Endodermal cell (in vitro differentiated cells): Measurements from ENCODE around the gene MEPE. TPM values are rescaled to one million over a fixed set of nuclear protein-coding genes. Genes with fewer than 3 reads are reported as not detected.

Experiments used
- DNase-seq: peaks from one replicate; pipeline ENCODE4 v3.0.0-alpha.2; 2017
- H3K27ac ChIP-seq: 2 replicates; pipeline ENCODE4 v1.5.1; 2013; ENCODE audit warnings: mild to moderate bottlenecking, low read depth, low read length, moderate library complexity
- H3K27me3 ChIP-seq: 2 replicates; pipeline ENCODE4 v1.6.1; 2013; ENCODE audit warnings: mild to moderate bottlenecking, low read length, moderate library complexity; ENCODE audit not compliant: insufficient read depth, control insufficient read depth, poor library complexity, severe bottlenecking
- H3K36me3 ChIP-seq: 2 replicates; pipeline ENCODE4 v1.7.0; 2013; ENCODE audit warnings: mild to moderate bottlenecking, low read length, moderate library complexity; ENCODE audit not compliant: control insufficient read depth, insufficient read depth
- H3K4me1 ChIP-seq: one replicate; pipeline ENCODE4 v1.7.0; 2013; ENCODE audit warnings: low read length; ENCODE audit not compliant: control insufficient read depth, insufficient read depth
- H3K4me3 ChIP-seq: 2 replicates; pipeline ENCODE4 v1.5.1; 2013; ENCODE audit warnings: mild to moderate bottlenecking, low read length, moderate library complexity
- H3K9ac ChIP-seq: 2 replicates; pipeline ENCODE4 v1.6.1; 2013; ENCODE audit warnings: mild to moderate bottlenecking, low read length, moderate library complexity; ENCODE audit not compliant: poor library complexity, severe bottlenecking; ENCODE audit errors: extremely low read depth
- H3K9me3 ChIP-seq: 2 replicates; pipeline ENCODE4 v1.6.1; 2013; ENCODE audit warnings: mild to moderate bottlenecking, low read length, moderate library complexity; ENCODE audit not compliant: control insufficient read depth
- H3K27ac Mint-ChIP-seq: 2 replicates; pipeline ENCODE4 v1.8.0; 2020; ENCODE audit warnings: mixed read lengths
- H3K27me3 Mint-ChIP-seq: 2 replicates; pipeline ENCODE4 v1.8.0; 2021; ENCODE audit warnings: mild to moderate bottlenecking, mixed read lengths; ENCODE audit not compliant: insufficient read depth
- H3K36me3 Mint-ChIP-seq: 2 replicates; pipeline ENCODE4 v1.8.0; 2020; ENCODE audit warnings: low read depth, mixed read lengths
- H3K4me1 Mint-ChIP-seq: 2 replicates; pipeline ENCODE4 v1.8.0; 2020; ENCODE audit warnings: mixed read lengths
- H3K4me3 Mint-ChIP-seq: 2 replicates; pipeline ENCODE4 v1.8.0; 2020; ENCODE audit warnings: mild to moderate bottlenecking, moderate library complexity, mixed read lengths
- H3K9me3 Mint-ChIP-seq: 2 replicates; pipeline ENCODE4 v1.8.0; 2020; ENCODE audit warnings: mild to moderate bottlenecking, mixed read lengths
- CTCF ChIP-seq: fragments of 200-600 bp; sonication (generic); conservative IDR thresholded peaks from 2 replicates; pipeline ENCODE4 v1.5.0; 2021; ENCODE audit warnings: antibody characterized with exemption, mild to moderate bottlenecking
- WGBS, 2 experiments: methylation state at CpG; one replicate each; pipeline versions ENCODE4 v1.1.5 to v1.1.7; 2013; ENCODE audit warnings: missing lambda C conversion rate in 2 of 2, mixed read lengths in 1 of 2; ENCODE audit not compliant: insufficient coverage in 1 of 2, insufficient read length in 1 of 2; 5-methylcytosine and 5-hydroxymethylcytosine counted together
- total RNA-seq, 2 donors: library from RNA; stranded (reverse); fragmentation: NEBNext Ultra II Directional in 1 of 2; extraction: Animal tissue kit (Norgen Biotek cat#: 25700) in 1 of 2; gene quantifications; 2 replicates in 1 of 2; 3 replicates in 1 of 2; pipeline ENCODE4 v1.2.1, GENCODE V29; 2021

Gene MEPE
- total RNA-seq, 2 donors from 2014 or later = 0.37 to 0.89 TPM

- Histone ChIP-seq H3K27me3 (no peaks in the 10 kb centered on the region), H3K9ac (no peak overlapping the region), H3K4me3 (no peak overlapping the region), H3K9me3 (peaks cover 4% of the 10 kb centered on the region), H3K27ac (no peak overlapping the region), H3K36me3 (no peaks in the 10 kb centered on the region), H3K4me1 (no peaks in the 10 kb centered on the region)
- Mint-ChIP-seq H3K27ac (no peak overlapping the region), H3K4me3 (no peak overlapping the region), H3K27me3 (no peaks in the 10 kb centered on the region), H3K36me3 (no peaks in the 10 kb centered on the region), H3K4me1 (no peaks in the 10 kb centered on the region), H3K9me3 (peaks cover 4% of the 10 kb centered on the region)
- no peak for TF ChIP-seq CTCF
- WGBS, 2 experiments = 75 to 78% methylated on average over 1 to 2 of the region's 2 CpGs
- no peak for DNase-seq
These were observed 27.9 kb upstream of the MEPE start for GRCh38 chr4:87804871-87805270.

- Mint-ChIP-seq H3K4me3 (no peak overlapping the region), H3K36me3 (no peaks in the 10 kb centered on the region), H3K9me3 (peaks cover 4% of the 10 kb centered on the region), H3K4me1 (no peaks in the 10 kb centered on the region), H3K27me3 (no peaks in the 10 kb centered on the region), H3K27ac (no peak overlapping the region)
- Histone ChIP-seq H3K4me3 (no peak overlapping the region), H3K9ac (no peak overlapping the region), H3K36me3 (no peaks in the 10 kb centered on the region), H3K9me3 (peaks cover 4% of the 10 kb centered on the region), H3K27me3 (no peaks in the 10 kb centered on the region), H3K27ac (no peak overlapping the region), H3K4me1 (no peaks in the 10 kb centered on the region)
- 93 to 100% methylated on average over 1 to 2 of the region's 2 CpGs for WGBS, 2 experiments
- TF ChIP-seq CTCF = no peak
- DNase-seq = no peak
These were observed 26.8 kb upstream of the MEPE start for GRCh38 chr4:87805971-87806370.

GRCh38 chr4:87806520-87806919 is 26.2 kb upstream of the MEPE start:
- Histone ChIP-seq H3K9ac (no peak overlapping the region), H3K4me3 (no peak overlapping the region), H3K36me3 (no peaks in the 10 kb centered on the region), H3K4me1 (no peaks in the 10 kb centered on the region), H3K27me3 (no peaks in the 10 kb centered on the region), H3K27ac (no peak overlapping the region), H3K9me3 (peaks cover 4% of the 10 kb centered on the region)
- H3K27ac Mint-ChIP-seq = no peak overlapping the region
- peaks cover 4% of the 10 kb centered on the region for H3K9me3 Mint-ChIP-seq
- H3K36me3 Mint-ChIP-seq = no peaks in the 10 kb centered on the region
- 86 to 94% methylated on average over 2 to 3 of the region's 3 CpGs for WGBS, 2 experiments
- TF ChIP-seq CTCF = no peak
- no peak for DNase-seq
- no peaks in the 10 kb centered on the region for H3K4me1 Mint-ChIP-seq
- no peaks in the 10 kb centered on the region for H3K27me3 Mint-ChIP-seq
- no peak overlapping the region for H3K4me3 Mint-ChIP-seq
